Measurements from ENCODE around the gene SOX18.

The SOX18 gene

GRCh38 chr20:64051561-64052325 lies 2.3 kb upstream of the SOX18 start:
- no peak for DNase-seq

- no peak for DNase-seq
These were observed 1.6 kb upstream of the SOX18 start for GRCh38 chr20:64051033-64051452.

GRCh38 chr20:64050261-64051032 lies 1.0 kb upstream of the SOX18 start:
- DNase-seq = no peak

- no peak for DNase-seq
These were observed 430 bp upstream of the SOX18 start for GRCh38 chr20:64049878-64050260.

- no peak for DNase-seq
These were observed 916 bp downstream of the SOX18 start for GRCh38 chr20:64048402-64049044.

GRCh38 chr20:64047968-64048401 lies 1.5 kb downstream of the SOX18 start:
- no peak for DNase-seq

GRCh38 chr20:64047046-64047389 lies 2.4 kb downstream of the SOX18 start:
- DNase-seq = no peak

- no peak for DNase-seq
These were observed 4.0 kb downstream of the SOX18 start for GRCh38 chr20:64045346-64046011.

GRCh38 chr20:64044484-64045247 lies 4.8 kb downstream of the SOX18 start:
- no peak for DNase-seq

GRCh38 chr20:64043768-64044167 lies 5.7 kb downstream of the SOX18 start:
- no peak for DNase-seq

GRCh38 chr20:64042054-64042781 lies 7.2 kb downstream of the SOX18 start:
- DNase-seq = no peak

- no peak for DNase-seq
These were observed 7.7 kb downstream of the SOX18 start for GRCh38 chr20:64041781-64042053.

- DNase-seq = no peak
These were observed 8.2 kb downstream of the SOX18 start for GRCh38 chr20:64041040-64041780.

GRCh38 chr20:64040231-64041039 lies 9.0 kb downstream of the SOX18 start:
- no peak for DNase-seq

GRCh38 chr20:64039293-64040160 lies 9.9 kb downstream of the SOX18 start:
- DNase-seq = no peak

- DNase-seq = peak; percentile 22
These were observed 10.7 kb downstream of the SOX18 start for GRCh38 chr20:64038565-64039292.

GRCh38 chr20:64038224-64038564 lies 11.2 kb downstream of the SOX18 start:
- no peak for DNase-seq

GRCh38 chr20:64037498-64038213 lies 11.8 kb downstream of the SOX18 start:
- DNase-seq = no peak
